Measurements from ENCODE around the gene SAP25. TPM values are rescaled to one million over a fixed set of nuclear protein-coding genes. Genes with fewer than 3 reads are reported as not detected.
"Not testable (repeated sequence)": the region's sequence is repeated elsewhere in the genome, so short reads cannot be mapped to it uniquely, and the experiment has no call there.

Gene SAP25
- total RNA-seq, 2 donors from 2014 or later, result 2.5 to 19.5 TPM

DNA sequence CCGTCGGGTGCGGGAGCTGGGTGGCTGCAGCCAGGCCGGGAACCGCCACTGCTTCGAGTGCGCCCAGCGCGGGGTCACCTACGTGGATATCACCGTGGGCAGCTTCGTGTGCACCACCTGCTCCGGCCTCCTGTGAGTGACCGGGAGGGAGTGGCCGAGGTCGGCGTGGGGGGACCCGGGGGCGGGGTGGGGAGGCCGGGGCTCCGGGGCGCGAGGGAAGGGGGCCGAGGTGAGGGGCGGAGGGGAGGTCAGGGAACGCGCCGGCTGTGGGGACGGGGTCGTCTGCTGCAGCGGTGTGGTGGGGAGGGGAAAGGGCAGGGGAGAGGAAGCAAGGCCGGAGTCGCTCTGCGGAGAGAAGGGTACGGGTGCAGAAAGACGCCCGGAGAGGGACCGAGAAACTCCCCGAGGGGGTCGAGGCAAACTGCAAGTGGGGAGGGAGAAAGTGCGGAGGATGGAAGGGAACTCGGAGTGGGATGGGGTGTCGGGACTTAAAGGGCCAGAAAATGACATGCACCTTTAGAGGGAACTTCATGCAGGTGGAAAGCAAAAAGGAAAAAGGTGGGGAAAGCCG, 34.2 kb downstream of the SAP25 start:
- Histone ChIP-seq H3K4me1 (replicated peaks) (peaks cover 15% of the 10 kb centered on the region), H3K27ac (peak overlapping the region; percentile 74 to 75), H3K4me3 (peak overlapping the region; percentile 85 to 87), H3K9me3 (no peaks in the 10 kb centered on the region), H3K27me3 (replicated peaks; ENCODE audit: insufficient read depth) (no peaks in the 10 kb centered on the region), H3K36me3 (no peaks in the 10 kb centered on the region)
- TF ChIP-seq POLR2AphosphoS5 (IDR thresholded peaks at IDR 0.05) (no peak), POLR2A (IDR thresholded peaks at IDR 0.05) (no peak)
- TF ChIP-seq, protein P1, sequence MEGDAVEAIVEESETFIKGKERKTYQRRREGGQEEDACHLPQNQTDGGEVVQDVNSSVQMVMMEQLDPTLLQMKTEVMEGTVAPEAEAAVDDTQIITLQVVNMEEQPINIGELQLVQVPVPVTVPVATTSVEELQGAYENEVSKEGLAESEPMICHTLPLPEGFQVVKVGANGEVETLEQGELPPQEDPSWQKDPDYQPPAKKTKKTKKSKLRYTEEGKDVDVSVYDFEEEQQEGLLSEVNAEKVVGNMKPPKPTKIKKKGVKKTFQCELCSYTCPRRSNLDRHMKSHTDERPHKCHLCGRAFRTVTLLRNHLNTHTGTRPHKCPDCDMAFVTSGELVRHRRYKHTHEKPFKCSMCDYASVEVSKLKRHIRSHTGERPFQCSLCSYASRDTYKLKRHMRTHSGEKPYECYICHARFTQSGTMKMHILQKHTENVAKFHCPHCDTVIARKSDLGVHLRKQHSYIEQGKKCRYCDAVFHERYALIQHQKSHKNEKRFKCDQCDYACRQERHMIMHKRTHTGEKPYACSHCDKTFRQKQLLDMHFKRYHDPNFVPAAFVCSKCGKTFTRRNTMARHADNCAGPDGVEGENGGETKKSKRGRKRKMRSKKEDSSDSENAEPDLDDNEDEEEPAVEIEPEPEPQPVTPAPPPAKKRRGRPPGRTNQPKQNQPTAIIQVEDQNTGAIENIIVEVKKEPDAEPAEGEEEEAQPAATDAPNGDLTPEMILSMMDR (IDR thresholded peaks at IDR 0.05), result no peak
- DNase-seq (ENCODE audit: low spot score), result no peak
- under 1% methylated on average over 42 of the region's 44 CpGs for WGBS
- intact Hi-C loops (cut with DNase I), result loop anchor here (5.0 kb wide), 1 partner anchor 43 kb away; no protein-coding TSS in a partner anchor

DNA sequence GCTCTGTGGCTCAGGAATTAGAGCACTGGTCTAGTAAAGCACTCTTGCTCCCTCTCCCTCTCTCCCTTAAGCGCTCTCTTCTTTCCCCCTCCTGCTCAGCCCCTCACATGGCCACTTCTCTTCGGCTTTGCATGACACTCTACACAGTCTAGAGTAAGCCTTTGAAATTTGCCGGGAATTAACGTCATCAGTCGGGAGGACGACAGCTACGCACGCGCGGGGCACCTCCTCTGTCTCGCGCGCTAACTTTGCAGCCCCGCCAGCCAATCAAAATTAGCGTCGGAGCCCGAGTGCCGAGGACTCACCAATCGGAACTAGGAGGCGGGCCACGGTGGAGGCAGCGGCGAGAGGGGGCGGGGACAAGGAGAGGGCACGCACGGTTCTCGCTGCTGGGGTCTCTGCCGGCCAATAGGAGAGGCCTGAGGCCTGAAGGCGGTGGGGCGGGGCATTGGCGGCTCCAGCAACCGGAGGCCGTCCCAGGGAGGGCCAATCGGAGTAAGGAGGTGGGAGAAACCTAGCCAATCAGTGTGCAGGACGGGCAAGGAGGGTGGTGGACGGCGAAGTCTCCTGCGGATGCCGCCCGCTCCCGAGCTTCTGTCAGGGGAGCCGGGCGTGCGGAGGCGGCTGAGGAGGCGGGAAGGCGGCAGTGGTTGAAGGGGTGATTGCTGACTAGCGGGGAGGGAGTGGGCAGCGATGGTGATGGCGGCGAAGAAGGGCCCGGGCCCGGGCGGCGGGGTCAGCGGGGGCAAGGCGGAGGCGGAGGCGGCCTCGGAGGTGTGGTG, 34.9 kb downstream of the SAP25 start, which contains the start of gene AGFG2:
Gene AGFG2, plus strand, starts transcription at position 550 of the 782 bp plus-strand sequence. Its CDS starts 144 bp downstream, at position 694.
- WGBS, result under 1% methylated on average over 60 of the region's 60 CpGs

DNA sequence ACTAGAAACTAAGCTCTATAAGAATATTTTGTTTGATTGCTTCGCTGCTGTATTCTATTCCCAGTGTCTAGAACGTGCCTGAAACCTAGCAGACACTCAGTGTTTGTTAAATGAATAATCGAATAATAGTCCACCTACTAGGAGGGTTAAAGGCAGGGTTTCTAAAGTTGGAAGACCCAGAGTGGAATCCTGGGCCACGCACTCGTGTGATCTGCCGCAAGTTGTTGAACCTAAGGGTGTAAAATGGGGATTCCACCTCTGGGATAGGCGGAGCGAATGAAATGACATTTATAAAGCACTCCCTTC, 35.4 kb downstream of the SAP25 start:
- no peaks in the 10 kb centered on the region for H3K36me3 ChIP-seq
- peaks cover 6% of the 10 kb centered on the region for H3K4me1 ChIP-seq (replicated peaks)
- H3K27me3 ChIP-seq (replicated peaks; ENCODE audit: insufficient read depth), result no peaks in the 10 kb centered on the region
- TF ChIP-seq POLR2A (IDR thresholded peaks at IDR 0.05) (no peak), POLR2AphosphoS5 (IDR thresholded peaks at IDR 0.05) (no peak)
- TF ChIP-seq, protein P1 (IDR thresholded peaks at IDR 0.05), result no peak
- H3K4me3 ChIP-seq, result peak overlapping the region in 1 of 2 donors; percentile 16
- H3K9me3 ChIP-seq, result no peaks in the 10 kb centered on the region
- intact Hi-C loops (cut with DNase I), result loop anchor here (5.0 kb wide), 1 partner anchor 44 kb away; no protein-coding TSS in a partner anchor
- WGBS, result 8% methylated on average over 8 of the region's 8 CpGs
- H3K27ac ChIP-seq, result peak overlapping the region in 1 of 2 donors; percentile 51
- DNase-seq (ENCODE audit: low spot score), result no peak

More for the DNA sequence above, 34.9 kb downstream of the SAP25 start, which contains the start of gene AGFG2:
- no peaks in the 10 kb centered on the region for H3K36me3 ChIP-seq
- H3K9me3 ChIP-seq, result no peaks in the 10 kb centered on the region
- H3K4me3 ChIP-seq, result peak within 1 kb of the TSS; percentile 85 to 87
- H3K27me3 ChIP-seq (replicated peaks; ENCODE audit: insufficient read depth), result no peaks in the 10 kb centered on the region
- H3K27ac ChIP-seq, result peak within 1 kb of the TSS; percentile 74 to 75
- peak; percentile 97 for TF ChIP-seq POLR2AphosphoS5 (IDR thresholded peaks at IDR 0.05)
- TF ChIP-seq, protein P1 (IDR thresholded peaks at IDR 0.05), result peak in 1 of 4 experiments; percentile 24
- TF ChIP-seq POLR2A (IDR thresholded peaks at IDR 0.05), result peak; percentile 97
- DNase-seq (ENCODE audit: low spot score), result peak; percentile 100
- H3K4me1 ChIP-seq (replicated peaks), result peaks cover 8% of the 10 kb centered on the region
- intact Hi-C loops (cut with DNase I), result loop anchor here (5.0 kb wide), 1 partner anchor 43 kb away; no protein-coding TSS in a partner anchor

DNA sequence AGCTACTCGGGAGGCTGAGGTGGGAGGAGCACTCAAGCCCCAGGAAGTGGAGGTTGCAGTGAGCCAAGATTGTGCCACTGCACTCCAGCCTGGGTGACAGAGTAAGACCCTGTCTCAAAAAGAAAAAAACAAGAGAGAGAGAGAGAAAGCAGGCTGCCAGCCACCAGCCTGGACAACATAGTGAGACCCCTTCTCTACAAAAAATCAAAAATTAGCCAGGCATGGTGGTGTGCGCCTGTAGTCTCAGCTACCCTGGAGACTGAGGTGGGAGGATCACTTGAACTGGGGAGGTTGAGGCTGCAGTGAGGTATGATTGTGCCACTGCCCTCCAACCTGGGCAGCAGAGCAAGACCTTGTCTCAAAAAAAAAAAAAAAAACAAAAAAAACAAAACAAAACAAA, 37.0 kb downstream of the SAP25 start:
- not testable (repeated sequence) for H3K4me1 ChIP-seq (replicated peaks); H3K36me3 ChIP-seq; H3K27me3 ChIP-seq (replicated peaks; ENCODE audit: insufficient read depth); DNase-seq (ENCODE audit: low spot score); H3K9me3 ChIP-seq; H3K4me3 ChIP-seq; H3K27ac ChIP-seq
- 89% methylated on average over 2 of the region's 2 CpGs for WGBS
- intact Hi-C loops (cut with DNase I), result loop anchor here (5.0 kb wide), 1 partner anchor 46 kb away; no protein-coding TSS in a partner anchor

DNA sequence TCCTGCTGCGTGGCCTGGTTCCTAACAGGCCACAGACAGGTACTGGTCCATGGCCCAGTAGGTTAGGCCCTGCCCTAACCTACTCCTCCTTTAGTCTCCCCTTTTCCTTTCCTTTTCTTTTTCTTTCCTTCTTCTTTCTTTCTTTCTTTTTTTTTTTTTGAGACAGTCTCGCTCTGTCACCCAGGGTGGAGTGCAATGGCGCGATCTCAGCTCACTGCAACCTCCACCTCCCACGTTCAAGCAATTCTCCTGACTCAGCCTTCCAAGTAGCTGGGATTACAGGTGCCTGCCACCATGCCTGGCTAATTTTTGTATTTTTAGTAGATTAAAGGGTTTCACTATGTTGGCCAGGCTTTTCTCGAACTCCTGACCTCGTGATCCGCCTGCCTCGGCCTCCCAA, 37.7 kb downstream of the SAP25 start:
- not testable (repeated sequence) for H3K4me3 ChIP-seq; DNase-seq (ENCODE audit: low spot score); H3K27me3 ChIP-seq (replicated peaks; ENCODE audit: insufficient read depth); H3K36me3 ChIP-seq; H3K9me3 ChIP-seq; H3K27ac ChIP-seq; H3K4me1 ChIP-seq (replicated peaks)
- intact Hi-C loops (cut with DNase I), result loop anchor here (5.0 kb wide), 1 partner anchor 46 kb away; no protein-coding TSS in a partner anchor
- 94% methylated on average over 9 of the region's 9 CpGs for WGBS

Measured in prostate gland (tissue), 2 donors.